ENCODE measurements around the gene EYA2. TPM values are rescaled to one million over a fixed set of nuclear protein-coding genes. Genes with fewer than 3 reads are reported as not detected.
A peak's percentile ranks its signal among the peaks of the same experiment; 100 is the strongest.

Gene EYA2
- total RNA-seq, 2 donors from 2014 or later: not detected

GRCh38 chr20:46975976-46976375, 81.3 kb downstream of the EYA2 start:
- H3K27ac Mint-ChIP-seq: no peak overlapping the region
- peaks cover 0 to 5% of the 10 kb centered on the region in 2 donors for H3K36me3 Mint-ChIP-seq
- ATAC-seq (no peak), DNase-seq (ENCODE audit: low spot score in 2 of 2) (no peak)
- H3K9me3 Mint-ChIP-seq: no peaks in the 10 kb centered on the region

GRCh38 chr20:46977204-46977603, 82.6 kb downstream of the EYA2 start:
- H3K27ac Mint-ChIP-seq: no peak overlapping the region
- H3K36me3 Mint-ChIP-seq: peaks cover 0 to 5% of the 10 kb centered on the region in 2 donors
- no peak for ATAC-seq

GRCh38 chr20:46977909-46978588, 83.4 kb downstream of the EYA2 start:
- ATAC-seq (no peak), DNase-seq (ENCODE audit: low spot score in 2 of 2) (no peak)
- peak overlapping the region in 1 of 2 donors; percentile 88 for H3K27ac Mint-ChIP-seq
- peaks cover 0 to 5% of the 10 kb centered on the region in 2 donors for H3K36me3 Mint-ChIP-seq
- H3K9me3 Mint-ChIP-seq: peaks cover 6% of the 10 kb centered on the region in 2 donors

More at GRCh38 chr20:46977204-46977603, 82.6 kb downstream of the EYA2 start:
- no peak for DNase-seq (ENCODE audit: low spot score in 2 of 2)
- H3K9me3 Mint-ChIP-seq: peaks cover 2% of the 10 kb centered on the region in 2 donors

GRCh38 chr20:46978951-46979491, 84.4 kb downstream of the EYA2 start:
- H3K9me3 Mint-ChIP-seq: peaks cover 6 to 12% of the 10 kb centered on the region in 2 donors
- DNase-seq (ENCODE audit: low spot score in 2 of 2) (no peak), ATAC-seq (no peak)
- H3K27ac Mint-ChIP-seq: no peak overlapping the region
- H3K36me3 Mint-ChIP-seq: peaks cover 7 to 12% of the 10 kb centered on the region in 2 donors

- ATAC-seq: peak; percentile 34 to 57
- DNase-seq (ENCODE audit: low spot score in 2 of 2): no peak
Measured at GRCh38 chr20:46979603-46980241, 85.1 kb downstream of the EYA2 start.

GRCh38 chr20:46981184-46981583, 86.5 kb downstream of the EYA2 start:
- peaks cover 7 to 12% of the 10 kb centered on the region in 2 donors for H3K36me3 Mint-ChIP-seq
- ATAC-seq: no peak
- H3K27ac Mint-ChIP-seq: no peak overlapping the region
- DNase-seq (ENCODE audit: low spot score in 2 of 2): no peak
- peaks cover 6 to 12% of the 10 kb centered on the region in 2 donors for H3K9me3 Mint-ChIP-seq

More at GRCh38 chr20:46979603-46980241, 85.1 kb downstream of the EYA2 start:
- H3K27ac Mint-ChIP-seq: no peak overlapping the region
- H3K36me3 Mint-ChIP-seq: peaks cover 7 to 12% of the 10 kb centered on the region in 2 donors
- H3K9me3 Mint-ChIP-seq: peaks cover 6 to 12% of the 10 kb centered on the region in 2 donors

GRCh38 chr20:46983466-46983865, 88.8 kb downstream of the EYA2 start:
- peaks cover 7% of the 10 kb centered on the region in 2 donors for H3K36me3 Mint-ChIP-seq
- DNase-seq (ENCODE audit: low spot score in 2 of 2) (no peak), ATAC-seq (no peak)
- peaks cover 6 to 12% of the 10 kb centered on the region in 2 donors for H3K9me3 Mint-ChIP-seq
- H3K27ac Mint-ChIP-seq: no peak overlapping the region

GRCh38 chr20:46984405-46984804, 89.8 kb downstream of the EYA2 start:
- Mint-ChIP-seq H3K9me3 (peaks cover 6 to 12% of the 10 kb centered on the region in 2 donors), H3K36me3 (peaks cover 7% of the 10 kb centered on the region in 2 donors), H3K27ac (no peak overlapping the region)
- ATAC-seq (no peak), DNase-seq (ENCODE audit: low spot score in 2 of 2) (no peak)

- no peak overlapping the region for H3K27ac Mint-ChIP-seq
- peaks cover 6 to 12% of the 10 kb centered on the region in 2 donors for H3K9me3 Mint-ChIP-seq
- DNase-seq (ENCODE audit: low spot score in 2 of 2) (no peak), ATAC-seq (no peak)
- H3K36me3 Mint-ChIP-seq: peaks cover 7% of the 10 kb centered on the region in 2 donors
Measured at GRCh38 chr20:46985250-46985649, 90.6 kb downstream of the EYA2 start.

- ATAC-seq (no peak), DNase-seq (ENCODE audit: low spot score in 2 of 2) (no peak)
- Mint-ChIP-seq H3K27ac (no peak overlapping the region), H3K9me3 (peaks cover 6 to 12% of the 10 kb centered on the region in 2 donors), H3K36me3 (peaks cover 7% of the 10 kb centered on the region in 2 donors)
Measured at GRCh38 chr20:46985671-46986070, 91.0 kb downstream of the EYA2 start.

GRCh38 chr20:46987001-46987400, 92.4 kb downstream of the EYA2 start:
- no peak for DNase-seq (ENCODE audit: low spot score in 2 of 2)
- Mint-ChIP-seq H3K27ac (no peak overlapping the region), H3K36me3 (peaks cover 7% of the 10 kb centered on the region in 2 donors), H3K9me3 (peaks cover 6 to 12% of the 10 kb centered on the region in 2 donors)
- ATAC-seq: no peak

- DNase-seq (ENCODE audit: low spot score in 2 of 2) (peak in 1 of 2 donors; percentile 8), ATAC-seq (peak in 1 of 2 donors; percentile 66)
- Mint-ChIP-seq H3K27ac (peak overlapping the region in 1 of 2 donors; percentile 9), H3K36me3 (no peaks in the 10 kb centered on the region), H3K9me3 (no peaks in the 10 kb centered on the region)
Measured at GRCh38 chr20:46990017-46990595, 95.5 kb downstream of the EYA2 start.

- no peak overlapping the region for H3K27ac Mint-ChIP-seq
- ATAC-seq (no peak), DNase-seq (ENCODE audit: low spot score in 2 of 2) (no peak)
- no peaks in the 10 kb centered on the region for H3K36me3 Mint-ChIP-seq
- no peaks in the 10 kb centered on the region for H3K9me3 Mint-ChIP-seq
Measured at GRCh38 chr20:46990596-46991104, 96.0 kb downstream of the EYA2 start.

GRCh38 chr20:46991168-46991567, 96.5 kb downstream of the EYA2 start:
- no peak for ATAC-seq
- no peak for DNase-seq (ENCODE audit: low spot score in 2 of 2)
- Mint-ChIP-seq H3K9me3 (no peaks in the 10 kb centered on the region), H3K27ac (no peak overlapping the region), H3K36me3 (no peaks in the 10 kb centered on the region)

- no peak for ATAC-seq
- H3K27ac Mint-ChIP-seq: no peak overlapping the region
- no peak for DNase-seq (ENCODE audit: low spot score in 2 of 2)
Measured at GRCh38 chr20:46991880-46992639, 97.4 kb downstream of the EYA2 start.

GRCh38 chr20:46992640-46993035, 98.0 kb downstream of the EYA2 start:
- H3K36me3 Mint-ChIP-seq: no peaks in the 10 kb centered on the region
- no peaks in the 10 kb centered on the region for H3K9me3 Mint-ChIP-seq
- ATAC-seq: no peak

More at GRCh38 chr20:46991880-46992639, 97.4 kb downstream of the EYA2 start:
- no peaks in the 10 kb centered on the region for H3K36me3 Mint-ChIP-seq
- H3K9me3 Mint-ChIP-seq: no peaks in the 10 kb centered on the region

More at GRCh38 chr20:46992640-46993035, 98.0 kb downstream of the EYA2 start:
- no peak overlapping the region for H3K27ac Mint-ChIP-seq
- DNase-seq (ENCODE audit: low spot score in 2 of 2): no peak
